Activated naive CD4-positive, alpha-beta T cell treated with anti-CD3 and anti-CD28 coated beads for 36 hours (primary cell): ENCODE data around the gene BPGM. TPM values are rescaled to one million over a fixed set of nuclear protein-coding genes. Genes with fewer than 3 reads are reported as not detected.

Experiments
- CTCF ChIA-PET: fragments of 350-600 bp; sonication (Branson Sonifier 250); formaldehyde crosslinking; loops from one replicate; lab custom pipeline; 2021; ENCODE audit warnings: antibody characterized with exemption; lab: Charles Lee
- DNase-seq: peaks from one replicate; pipeline ENCODE4 v3.0.0-alpha.2; 2020
- H3K27ac Mint-ChIP-seq: one replicate; pipeline ENCODE4 v1.8.0; 2021; ENCODE audit warnings: mild to moderate bottlenecking, mixed read lengths
- H3K27me3 Mint-ChIP-seq: one replicate; pipeline ENCODE4 v1.8.0; 2021; ENCODE audit warnings: low read depth, mixed read lengths
- H3K36me3 Mint-ChIP-seq: one replicate; pipeline ENCODE4 v1.8.0; 2021; ENCODE audit warnings: low read depth, mixed read lengths
- H3K4me1 Mint-ChIP-seq: one replicate; pipeline ENCODE4 v1.8.0; 2021; ENCODE audit warnings: low read depth, mixed read lengths
- H3K4me3 Mint-ChIP-seq: one replicate; pipeline ENCODE4 v1.8.0; 2021; ENCODE audit warnings: mild to moderate bottlenecking, moderate library complexity, mixed read lengths
- H3K9me3 Mint-ChIP-seq: one replicate; pipeline ENCODE4 v1.8.0; 2021; ENCODE audit warnings: mixed read lengths
- intact Hi-C: fragments of 100-400 bp; cut with micrococcal nuclease; formaldehyde crosslinking; loops from one replicate; pipeline ENCODE4 v1.15.1; 2023
- total RNA-seq, 2 experiments: library from RNA; stranded (reverse); gene quantifications; one replicate each; pipeline ENCODE4 v1.2.3, GENCODE V29; 2021

Gene BPGM
- total RNA-seq, 2 experiments from 2014 or later, result 13.9 to 14.2 TPM

- Mint-ChIP-seq H3K36me3 (no peaks in the 10 kb centered on the region), H3K4me3 (no peak overlapping the region), H3K9me3 (no peaks in the 10 kb centered on the region), H3K4me1 (no peaks in the 10 kb centered on the region), H3K27me3 (no peaks in the 10 kb centered on the region), H3K27ac (no peak overlapping the region)
- no peak for DNase-seq
- CTCF ChIA-PET, result interaction anchor here (0.6 to 7.1 kb wide), 10 partner anchors 11 to 468 kb away, joined by 3 to 88 read pairs (median 4); no protein-coding TSS in a partner anchor
- intact Hi-C loops, result loop anchor here (1.0 kb wide), 1 partner anchor 68 kb away; no protein-coding TSS in a partner anchor
These were observed 54.6 kb downstream of the BPGM start for GRCh38 chr7:134701272-134701671.

GRCh38 chr7:134702366-134703240, 56.0 kb downstream of the BPGM start:
- intact Hi-C loops, result no loop called here
- no peak overlapping the region for H3K27ac Mint-ChIP-seq
- H3K4me3 Mint-ChIP-seq, result no peak overlapping the region
- no peaks in the 10 kb centered on the region for H3K9me3 Mint-ChIP-seq
- CTCF ChIA-PET, result interaction anchor here (0.8 to 7.1 kb wide), 11 partner anchors 9 to 234 kb away, joined by 3 to 88 read pairs (median 3); partner anchors contain the start of gene BPGM
- DNase-seq, result no peak
- H3K27me3 Mint-ChIP-seq, result no peaks in the 10 kb centered on the region
- H3K4me1 Mint-ChIP-seq, result no peaks in the 10 kb centered on the region
- no peaks in the 10 kb centered on the region for H3K36me3 Mint-ChIP-seq

- Mint-ChIP-seq H3K36me3 (no peaks in the 10 kb centered on the region), H3K4me3 (no peak overlapping the region)
These were observed 56.6 kb downstream of the BPGM start for GRCh38 chr7:134703241-134703594.

GRCh38 chr7:134703782-134704181, 57.1 kb downstream of the BPGM start:
- CTCF ChIA-PET, result interaction anchor here (1.1 to 7.1 kb wide), 3 partner anchors 18 to 233 kb away, joined by 3 to 88 read pairs (median 3); no protein-coding TSS in a partner anchor
- no peaks in the 10 kb centered on the region for H3K27me3 Mint-ChIP-seq
- intact Hi-C loops, result no loop called here
- no peaks in the 10 kb centered on the region for H3K9me3 Mint-ChIP-seq
- DNase-seq, result no peak
- H3K27ac Mint-ChIP-seq, result no peak overlapping the region
- no peaks in the 10 kb centered on the region for H3K4me1 Mint-ChIP-seq
- no peaks in the 10 kb centered on the region for H3K36me3 Mint-ChIP-seq
- H3K4me3 Mint-ChIP-seq, result no peak overlapping the region

More at GRCh38 chr7:134703241-134703594, 56.6 kb downstream of the BPGM start:
- Mint-ChIP-seq H3K9me3 (no peaks in the 10 kb centered on the region), H3K4me1 (no peaks in the 10 kb centered on the region), H3K27ac (no peak overlapping the region), H3K27me3 (no peaks in the 10 kb centered on the region)
- intact Hi-C loops, result no loop called here
- DNase-seq, result no peak
- CTCF ChIA-PET, result interaction anchor here (0.8 to 7.1 kb wide), 8 partner anchors 8 to 233 kb away, joined by 3 to 88 read pairs (median 3); partner anchors contain the start of gene BPGM

GRCh38 chr7:134704827-134705226, 58.2 kb downstream of the BPGM start:
- no peaks in the 10 kb centered on the region for H3K9me3 Mint-ChIP-seq
- H3K4me1 Mint-ChIP-seq, result no peaks in the 10 kb centered on the region
- H3K4me3 Mint-ChIP-seq, result no peak overlapping the region
- H3K27me3 Mint-ChIP-seq, result no peaks in the 10 kb centered on the region
- DNase-seq, result no peak
- CTCF ChIA-PET, result interaction anchor here (7.1 kb wide), 1 partner anchor 72 kb away, joined by 88 read pairs; no protein-coding TSS in a partner anchor
- H3K27ac Mint-ChIP-seq, result no peak overlapping the region
- intact Hi-C loops, result no loop called here
- no peaks in the 10 kb centered on the region for H3K36me3 Mint-ChIP-seq

GRCh38 chr7:134705716-134706115, 59.1 kb downstream of the BPGM start:
- Mint-ChIP-seq H3K36me3 (no peaks in the 10 kb centered on the region), H3K27me3 (no peaks in the 10 kb centered on the region), H3K4me1 (peaks cover 7% of the 10 kb centered on the region), H3K4me3 (no peak overlapping the region), H3K27ac (no peak overlapping the region), H3K9me3 (no peaks in the 10 kb centered on the region)
- DNase-seq, result no peak
- intact Hi-C loops, result no loop called here
- CTCF ChIA-PET, result interaction anchor here (7.1 kb wide), 1 partner anchor 73 kb away, joined by 88 read pairs; no protein-coding TSS in a partner anchor

GRCh38 chr7:134706468-134706867, 59.8 kb downstream of the BPGM start:
- intact Hi-C loops, result no loop called here
- no peak for DNase-seq
- peaks cover 13% of the 10 kb centered on the region for H3K4me1 Mint-ChIP-seq
- H3K27ac Mint-ChIP-seq, result no peak overlapping the region
- CTCF ChIA-PET, result no interaction called here
- no peak overlapping the region for H3K4me3 Mint-ChIP-seq
- no peaks in the 10 kb centered on the region for H3K36me3 Mint-ChIP-seq
- no peaks in the 10 kb centered on the region for H3K9me3 Mint-ChIP-seq
- H3K27me3 Mint-ChIP-seq, result no peaks in the 10 kb centered on the region

- CTCF ChIA-PET, result no interaction called here
- peaks cover 16% of the 10 kb centered on the region for H3K4me1 Mint-ChIP-seq
- no peaks in the 10 kb centered on the region for H3K9me3 Mint-ChIP-seq
- no peak overlapping the region for H3K4me3 Mint-ChIP-seq
- H3K27ac Mint-ChIP-seq, result no peak overlapping the region
- no peaks in the 10 kb centered on the region for H3K27me3 Mint-ChIP-seq
- intact Hi-C loops, result no loop called here
- DNase-seq, result no peak
- no peaks in the 10 kb centered on the region for H3K36me3 Mint-ChIP-seq
These were observed 61.2 kb downstream of the BPGM start for GRCh38 chr7:134707663-134708378.

- Mint-ChIP-seq H3K27ac (no peak overlapping the region), H3K9me3 (no peaks in the 10 kb centered on the region)
- intact Hi-C loops, result no loop called here
These were observed 62.0 kb downstream of the BPGM start for GRCh38 chr7:134708692-134709091.

GRCh38 chr7:134709197-134709596, 62.5 kb downstream of the BPGM start:
- no peak for DNase-seq
- CTCF ChIA-PET, result interaction anchor here (1.0 to 1.2 kb wide), 2 partner anchors 14 to 76 kb away, joined by 3 read pairs; no protein-coding TSS in a partner anchor
- no peaks in the 10 kb centered on the region for H3K36me3 Mint-ChIP-seq
- intact Hi-C loops, result no loop called here
- H3K9me3 Mint-ChIP-seq, result no peaks in the 10 kb centered on the region
- no peak overlapping the region for H3K4me3 Mint-ChIP-seq
- H3K27me3 Mint-ChIP-seq, result no peaks in the 10 kb centered on the region
- H3K27ac Mint-ChIP-seq, result no peak overlapping the region
- peaks cover 16% of the 10 kb centered on the region for H3K4me1 Mint-ChIP-seq

More at GRCh38 chr7:134708692-134709091, 62.0 kb downstream of the BPGM start:
- Mint-ChIP-seq H3K27me3 (no peaks in the 10 kb centered on the region), H3K4me1 (peaks cover 16% of the 10 kb centered on the region), H3K36me3 (no peaks in the 10 kb centered on the region), H3K4me3 (no peak overlapping the region)
- CTCF ChIA-PET, result interaction anchor here (1.0 to 1.2 kb wide), 2 partner anchors 13 to 76 kb away, joined by 3 read pairs; no protein-coding TSS in a partner anchor
- no peak for DNase-seq

- CTCF ChIA-PET, result interaction anchor here (0.7 to 1.9 kb wide), 6 partner anchors 14 to 148 kb away, joined by 3 to 6 read pairs (median 4); no protein-coding TSS in a partner anchor
- Mint-ChIP-seq H3K9me3 (no peaks in the 10 kb centered on the region), H3K36me3 (no peaks in the 10 kb centered on the region), H3K4me3 (peak overlapping the region; percentile 42), H3K4me1 (peaks cover 16% of the 10 kb centered on the region), H3K27me3 (no peaks in the 10 kb centered on the region), H3K27ac (peak overlapping the region; percentile 91)
- no peak for DNase-seq
- intact Hi-C loops, result loop anchor here (2.0 kb wide), 2 partner anchors 146 to 1628 kb away; partner anchors contain the start of gene CHCHD3
These were observed 63.8 kb downstream of the BPGM start for GRCh38 chr7:134710511-134710853.
